CD4-positive, CD25-positive, alpha-beta regulatory T cell (primary cell): ENCODE measurements around the gene MSANTD1. TPM values are rescaled to one million over a fixed set of nuclear protein-coding genes. Genes with fewer than 3 reads are reported as not detected.

Source experiments
- ATAC-seq, 2 donors: fragments of 150-1000 bp; cut with Tn5 transposase; one replicate each; pipeline ENCODE4 v1.10.0; 2021; ENCODE audit warnings: low read depth in 2 of 2, moderate number of reproducible peaks in 2 of 2, moderate library complexity in 1 of 2
- DNase-seq, 3 donors: peaks; one replicate each; pipeline versions ENCODE4 v3.0.0 to v3.0.0-alpha.2; 2012 to 2022; ENCODE audit warnings: mixed read lengths in 1 of 3
- H3K27ac ChIP-seq: one replicate; pipeline ENCODE4 v1.7.0; 2013; ENCODE audit warnings: mild to moderate bottlenecking, low read length; ENCODE audit not compliant: insufficient read depth, poor library complexity, severe bottlenecking
- H3K27me3 ChIP-seq: one replicate; pipeline ENCODE4 v1.7.0; 2013; ENCODE audit warnings: low read length; ENCODE audit not compliant: control insufficient read depth, insufficient read depth
- H3K36me3 ChIP-seq: one replicate; pipeline ENCODE4 v1.7.0; 2013; ENCODE audit warnings: mild to moderate bottlenecking, low read length, moderate library complexity; ENCODE audit not compliant: control insufficient read depth, insufficient read depth
- H3K4me1 ChIP-seq: 2 replicates; pipeline ENCODE4 v1.7.0; 2013; ENCODE audit warnings: mild to moderate bottlenecking, low read length; ENCODE audit not compliant: insufficient read depth, control insufficient read depth, poor library complexity, severe bottlenecking
- H3K4me3 ChIP-seq: one replicate; pipeline ENCODE4 v1.7.0; 2013; ENCODE audit warnings: low read depth, mild to moderate bottlenecking, low read length, moderate library complexity
- H3K9me3 ChIP-seq, 2 experiments: 1 replicate in 1 of 2; 2 replicates in 1 of 2; pipeline ENCODE4 v1.7.0; 2013; ENCODE audit warnings: low read length in 2 of 2, mild to moderate bottlenecking in 1 of 2, moderate library complexity in 1 of 2; ENCODE audit not compliant: control insufficient read depth in 2 of 2
- H3K27ac Mint-ChIP-seq, 3 donors: one replicate each; pipeline ENCODE4 v1.8.0; 2020 to 2022; ENCODE audit warnings: mild to moderate bottlenecking in 3 of 3, mixed read lengths in 3 of 3, moderate library complexity in 2 of 3
- H3K27me3 Mint-ChIP-seq: one replicate; pipeline ENCODE4 v1.8.0; 2022; ENCODE audit warnings: mild to moderate bottlenecking, mixed read lengths
- H3K36me3 Mint-ChIP-seq: one replicate; pipeline ENCODE4 v1.8.0; 2020; ENCODE audit warnings: mixed read lengths
- H3K4me1 Mint-ChIP-seq, 4 donors: one replicate each; pipeline ENCODE4 v1.8.0; 2020 to 2022; ENCODE audit warnings: mixed read lengths in 4 of 4, mild to moderate bottlenecking in 1 of 4
- H3K4me3 Mint-ChIP-seq, 4 donors: one replicate each; pipeline ENCODE4 v1.8.0; 2020 to 2022; ENCODE audit warnings: mild to moderate bottlenecking in 4 of 4, mixed read lengths in 4 of 4, moderate library complexity in 3 of 4
- H3K9me3 Mint-ChIP-seq, 7 donors: one replicate each; pipeline ENCODE4 v1.8.0; 2020 to 2022; ENCODE audit warnings: mixed read lengths in 7 of 7, mild to moderate bottlenecking in 3 of 7, moderate library complexity in 2 of 7
- polyA plus RNA-seq, 4 donors: library from polyadenylated mRNA; unstranded; fragments of 300-500 nt; fragmentation: Illumina TruSeq; gene quantifications; one replicate each; pipeline ENCODE4 v1.2.3, GENCODE V29; 2021
- total RNA-seq: library from RNA; stranded (reverse); gene quantifications from one replicate; pipeline ENCODE4 v1.2.3, GENCODE V29; 2022

Gene MSANTD1
- total and polyA plus RNA-seq, 5 donors from 2014 or later: 0.05 to 2.0 (median 0.22) TPM; not detected in 2

DNA sequence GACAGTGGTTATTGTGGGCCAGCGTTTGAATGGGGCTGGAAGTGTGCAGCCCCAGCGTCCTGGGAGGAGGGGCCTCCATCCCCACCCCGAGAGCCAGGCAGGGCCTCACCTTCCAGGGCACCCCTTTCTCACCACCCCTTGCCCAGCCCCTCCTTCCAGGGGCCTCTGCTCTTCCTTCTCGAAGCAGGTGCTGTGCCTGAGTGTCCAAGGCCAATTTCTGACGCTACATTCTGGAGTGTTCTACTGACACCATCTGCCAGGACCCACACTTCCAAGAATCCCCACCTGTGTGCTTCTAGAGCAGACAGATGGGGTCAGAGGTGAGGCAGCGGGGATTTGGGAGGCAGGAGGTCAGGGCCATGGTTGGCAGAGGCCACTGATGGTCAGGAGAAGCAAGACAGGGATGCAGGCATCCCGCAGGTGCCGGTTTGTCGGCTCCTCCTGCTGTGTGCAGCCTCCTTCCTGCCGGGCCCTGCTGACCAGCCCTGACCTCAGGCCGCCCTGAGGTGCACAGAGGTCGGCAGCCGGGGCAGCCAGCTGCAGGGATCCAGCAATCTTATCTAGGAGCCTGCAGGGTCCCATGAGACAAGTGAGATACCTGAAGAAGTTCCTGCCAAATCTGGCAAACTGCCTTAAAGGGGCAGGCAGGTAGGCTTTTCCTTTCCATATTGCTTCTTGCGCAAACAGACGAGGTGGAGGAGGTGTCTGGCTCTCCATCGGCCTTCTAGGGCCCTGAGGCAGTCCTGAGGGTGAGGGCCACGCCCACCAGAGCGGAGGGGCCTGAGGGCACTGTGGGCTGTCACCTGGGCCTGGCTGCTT, 18.8 kb downstream of the MSANTD1 start:
- no peak for DNase-seq
- Histone ChIP-seq H3K4me3 (no peak overlapping the region), H3K27ac (no peak overlapping the region), H3K36me3 (no peaks in the 10 kb centered on the region), H3K27me3 (no peaks in the 10 kb centered on the region), H3K4me1 (no peaks in the 10 kb centered on the region), H3K9me3 (no peaks in the 10 kb centered on the region)
- no peaks in the 10 kb centered on the region for H3K27me3 Mint-ChIP-seq
- no peak overlapping the region for H3K27ac Mint-ChIP-seq
- ATAC-seq: no peak
- H3K4me3 Mint-ChIP-seq: no peak overlapping the region
- H3K4me1 Mint-ChIP-seq: peaks cover 0 to 2% (median 0%) of the 10 kb centered on the region in 4 donors
- H3K9me3 Mint-ChIP-seq: peaks cover 0 to 1% (median 0%) of the 10 kb centered on the region in 7 donors
- H3K36me3 Mint-ChIP-seq: peaks cover 3% of the 10 kb centered on the region

- Mint-ChIP-seq H3K27ac (no peak overlapping the region), H3K9me3 (peaks cover 0 to 2% (median 0%) of the 10 kb centered on the region in 7 donors), H3K4me3 (no peak overlapping the region), H3K36me3 (no peaks in the 10 kb centered on the region), H3K27me3 (no peaks in the 10 kb centered on the region), H3K4me1 (peaks cover 0 to 2% (median 0%) of the 10 kb centered on the region in 4 donors)
- Histone ChIP-seq H3K27ac (no peak overlapping the region), H3K4me3 (no peak overlapping the region), H3K36me3 (no peaks in the 10 kb centered on the region), H3K27me3 (no peaks in the 10 kb centered on the region), H3K9me3 (peaks cover 0 to 4% of the 10 kb centered on the region in 2 experiments), H3K4me1 (no peaks in the 10 kb centered on the region)
- no peak for ATAC-seq
- no peak for DNase-seq
Observed at GRCh38 chr4:3268395-3269104, 19.6 kb downstream of the MSANTD1 start.

DNA sequence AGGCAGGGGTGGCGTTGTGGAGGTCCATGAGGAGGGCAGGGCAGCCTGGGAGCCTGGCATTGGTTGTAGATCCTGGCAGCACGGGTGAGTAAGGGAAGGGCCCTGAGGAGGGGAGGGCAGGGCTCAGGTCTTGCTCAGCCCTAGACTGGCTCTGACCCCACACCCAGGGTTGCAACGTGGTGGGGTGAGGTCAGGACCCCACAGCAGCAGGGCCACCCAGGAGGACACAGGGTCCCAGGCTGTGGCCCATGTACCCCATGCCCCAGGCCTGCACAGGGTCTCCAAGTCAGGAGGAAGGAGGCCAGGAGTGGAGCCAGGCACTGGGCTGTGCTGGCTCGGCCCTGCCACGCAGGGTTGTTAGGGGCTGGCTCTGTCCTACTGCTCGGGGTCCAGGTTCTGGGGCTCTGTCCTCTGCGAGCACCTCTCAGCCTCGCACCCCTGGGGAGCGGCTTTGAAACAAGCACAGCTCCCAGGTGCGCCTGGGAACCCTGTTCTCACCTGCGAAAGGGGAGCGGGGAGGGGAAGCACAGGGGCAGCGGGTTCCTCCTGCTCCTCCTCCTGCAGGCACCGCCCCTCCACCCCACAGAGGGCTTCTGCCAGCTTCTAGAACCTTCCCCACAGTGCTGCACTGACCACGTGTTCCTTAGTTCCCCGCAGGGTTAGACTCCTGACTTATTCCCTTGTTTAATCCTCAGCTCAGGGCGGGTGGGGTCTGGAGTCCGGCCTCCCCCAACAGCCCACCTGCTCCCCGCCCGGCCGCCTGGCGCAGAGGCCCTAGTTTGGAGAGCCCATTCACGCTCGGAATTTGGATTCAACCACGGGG, 20.4 kb downstream of the MSANTD1 start:
- no peak overlapping the region for H3K4me3 Mint-ChIP-seq
- ATAC-seq: peak in 1 of 2 donors; percentile 39
- peaks cover 0 to 2% (median 0%) of the 10 kb centered on the region in 4 donors for H3K4me1 Mint-ChIP-seq
- H3K9me3 Mint-ChIP-seq: peaks cover 0 to 4% (median 0%) of the 10 kb centered on the region in 7 donors
- H3K36me3 ChIP-seq: no peaks in the 10 kb centered on the region
- H3K27me3 Mint-ChIP-seq: no peaks in the 10 kb centered on the region
- H3K4me3 ChIP-seq: no peak overlapping the region
- H3K27ac Mint-ChIP-seq: no peak overlapping the region
- no peaks in the 10 kb centered on the region for H3K4me1 ChIP-seq
- peaks cover 0 to 5% of the 10 kb centered on the region in 2 experiments for H3K9me3 ChIP-seq
- H3K36me3 Mint-ChIP-seq: no peaks in the 10 kb centered on the region
- no peaks in the 10 kb centered on the region for H3K27me3 ChIP-seq
- no peak for DNase-seq
- H3K27ac ChIP-seq: no peak overlapping the region

DNA sequence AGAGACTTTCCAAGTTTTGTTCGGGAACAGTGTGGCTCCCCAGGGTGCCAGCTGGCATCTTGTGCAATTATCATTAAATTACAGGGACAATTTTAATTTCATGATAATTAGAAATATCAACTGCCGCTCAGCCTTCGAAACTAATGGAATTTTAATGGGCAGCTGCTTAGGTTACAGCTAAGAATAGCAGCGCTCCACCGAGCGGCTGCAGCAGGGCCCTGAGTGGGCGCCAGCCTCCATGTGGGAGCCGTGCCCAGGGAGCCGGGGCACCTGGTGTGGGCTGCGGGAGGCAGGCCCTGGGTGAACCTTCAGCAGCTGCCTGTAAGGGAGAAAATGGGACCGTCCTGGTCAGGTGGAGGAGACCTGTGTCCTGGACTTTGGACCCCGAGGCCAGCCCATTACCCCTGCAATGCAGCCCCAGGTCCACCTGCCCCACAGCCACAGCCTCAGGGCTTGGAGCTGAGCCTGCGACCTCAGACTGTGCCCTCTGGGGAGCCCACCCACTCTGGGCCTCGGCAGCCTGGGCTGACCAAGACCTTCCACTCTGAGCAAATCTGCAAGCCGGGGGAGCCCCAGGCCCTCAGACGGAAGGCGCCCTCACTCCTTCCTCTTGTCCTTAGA, 21.1 kb downstream of the MSANTD1 start:
- Mint-ChIP-seq H3K4me1 (peaks cover 0 to 2% (median 0%) of the 10 kb centered on the region in 4 donors), H3K27ac (no peak overlapping the region), H3K4me3 (no peak overlapping the region), H3K36me3 (no peaks in the 10 kb centered on the region), H3K9me3 (peaks cover 0 to 4% (median 0%) of the 10 kb centered on the region in 7 donors), H3K27me3 (no peaks in the 10 kb centered on the region)
- no peaks in the 10 kb centered on the region for H3K27me3 ChIP-seq
- H3K27ac ChIP-seq: no peak overlapping the region
- H3K9me3 ChIP-seq: peaks cover 0 to 5% of the 10 kb centered on the region in 2 experiments
- DNase-seq: no peak
- H3K36me3 ChIP-seq: no peaks in the 10 kb centered on the region
- H3K4me3 ChIP-seq: no peak overlapping the region
- no peaks in the 10 kb centered on the region for H3K4me1 ChIP-seq
- ATAC-seq: no peak

GRCh38 chr4:3271131-3271530, 22.2 kb downstream of the MSANTD1 start:
- H3K36me3 Mint-ChIP-seq: peaks cover 4% of the 10 kb centered on the region
- ATAC-seq: no peak
- peaks cover 0 to 5% of the 10 kb centered on the region in 2 experiments for H3K9me3 ChIP-seq
- H3K4me1 ChIP-seq: no peaks in the 10 kb centered on the region
- no peak for DNase-seq
- H3K4me3 Mint-ChIP-seq: no peak overlapping the region
- H3K9me3 Mint-ChIP-seq: peaks cover 0 to 4% (median 0%) of the 10 kb centered on the region in 7 donors
- no peaks in the 10 kb centered on the region for H3K27me3 ChIP-seq
- H3K27ac ChIP-seq: no peak overlapping the region
- H3K4me3 ChIP-seq: no peak overlapping the region
- H3K27ac Mint-ChIP-seq: no peak overlapping the region
- peaks cover 7% of the 10 kb centered on the region for H3K27me3 Mint-ChIP-seq
- H3K4me1 Mint-ChIP-seq: peaks cover 0 to 2% (median 0%) of the 10 kb centered on the region in 4 donors
- H3K36me3 ChIP-seq: no peaks in the 10 kb centered on the region

GRCh38 chr4:3276986-3277385, 28.0 kb downstream of the MSANTD1 start:
- no peaks in the 10 kb centered on the region for H3K4me1 Mint-ChIP-seq

GRCh38 chr4:3280466-3280865, 31.5 kb downstream of the MSANTD1 start:
- no peak overlapping the region for H3K27ac ChIP-seq
- no peaks in the 10 kb centered on the region for H3K4me1 ChIP-seq
- peaks cover 0 to 11% (median 2%) of the 10 kb centered on the region in 7 donors for H3K9me3 Mint-ChIP-seq
- H3K4me1 Mint-ChIP-seq: no peaks in the 10 kb centered on the region
- H3K36me3 ChIP-seq: no peaks in the 10 kb centered on the region
- H3K9me3 ChIP-seq: no peaks in the 10 kb centered on the region
- ATAC-seq (no peak), DNase-seq (no peak)
- peaks cover 4% of the 10 kb centered on the region for H3K27me3 ChIP-seq
- H3K36me3 Mint-ChIP-seq: peaks cover 2% of the 10 kb centered on the region
- H3K4me3 Mint-ChIP-seq: no peak overlapping the region
- peaks cover 29% of the 10 kb centered on the region for H3K27me3 Mint-ChIP-seq
- H3K4me3 ChIP-seq: no peak overlapping the region
- H3K27ac Mint-ChIP-seq: no peak overlapping the region

More at GRCh38 chr4:3276986-3277385, 28.0 kb downstream of the MSANTD1 start:
- Histone ChIP-seq H3K27me3 (peaks cover 4% of the 10 kb centered on the region), H3K4me3 (no peak overlapping the region), H3K27ac (no peak overlapping the region), H3K36me3 (no peaks in the 10 kb centered on the region), H3K9me3 (peaks cover 0 to 5% of the 10 kb centered on the region in 2 experiments), H3K4me1 (no peaks in the 10 kb centered on the region)
- no peak for ATAC-seq
- Mint-ChIP-seq H3K4me3 (no peak overlapping the region), H3K27me3 (peaks cover 16% of the 10 kb centered on the region), H3K9me3 (peaks cover 0 to 8% (median 2%) of the 10 kb centered on the region in 7 donors), H3K36me3 (peaks cover 4% of the 10 kb centered on the region), H3K27ac (no peak overlapping the region)
- DNase-seq: no peak
